K562 (cell line): Measurements from ENCODE around the gene TULP4. TPM values are rescaled to one million over a fixed set of nuclear protein-coding genes. Genes with fewer than 3 reads are reported as not detected.
A peak's percentile ranks its signal among the peaks of the same experiment; 100 is the strongest.

Source experiments
- ATAC-seq: fragments of 200-7000 bp; cut with Tn5 transposase; 3 replicates; pipeline ENCODE4 v1.9.1; 2020; ENCODE audit warnings: moderate library complexity
- BruUV-seq: library from RNA; stranded (reverse); fragments of 400-500 nt; replicated peaks from 2 replicates; lab custom pipeline; 2021; lab: Mats Ljungman, UMichigan
- CTCF ChIA-PET: fragments of 300-600 bp; formaldehyde crosslinking; extraction: SDS; loops from one replicate; lab custom pipeline; 2021; ENCODE audit warnings: low intra/inter-chr PET ratio; lab: Yijun Ruan, JAX
- POLR2A ChIA-PET: fragments of 300-600, 350-650 bp; sonication (Branson Sonifier 250); formaldehyde crosslinking; extraction: SDS; loops from one replicate; lab custom pipeline; 2021; ENCODE audit warnings: antibody characterized with exemption, inconsistent platforms; lab: Yijun Ruan, JAX
- DNase-seq, 4 experiments: peaks; one replicate each; pipeline versions ENCODE4 v3.0.0 to v3.0.0-alpha.2; 2011 to 2018; ENCODE audit warnings: low spot score in 3 of 4, mixed read lengths in 3 of 4; ENCODE audit errors: extremely low read depth in 1 of 4
- FAIRE-seq: peaks from 2 replicates; lab custom pipeline; 2011; peaks lifted over from hg19 to GRCh38; lab: Jason Lieb, UNC
- H2AFZ ChIP-seq: 2 replicates; pipeline ENCODE4 v1.6.0; 2011; ENCODE audit warnings: low read depth, low read length, control low read depth, inconsistent platforms
- H3K27ac ChIP-seq: fragments of 200-600 bp; 3 replicates; pipeline ENCODE4 v1.8.0; 2011; ENCODE audit warnings: low read depth, mild to moderate bottlenecking, control low read depth, inconsistent platforms, low read length, moderate library complexity, mixed read lengths; ENCODE audit errors: extremely low read depth
- H3K27me3 ChIP-seq, 2 experiments: fragments of 300-600 bp in 1 of 2; 2 replicates in 1 of 2; 3 replicates in 1 of 2; pipeline versions ENCODE4 v1.6.0 to v1.8.0; 2011; ENCODE audit warnings: inconsistent platforms in 2 of 2, low read length in 2 of 2, mild to moderate bottlenecking in 1 of 2, mixed read lengths in 1 of 2, moderate library complexity in 1 of 2; ENCODE audit not compliant: control insufficient read depth in 2 of 2, insufficient read depth in 2 of 2
- H3K36me3 ChIP-seq: fragments of 300-600 bp; 3 replicates; pipeline ENCODE4 v1.8.0; 2011; ENCODE audit warnings: mild to moderate bottlenecking, low read length, inconsistent platforms; ENCODE audit not compliant: control insufficient read depth, insufficient read depth
- H3K4me1 ChIP-seq, 2 experiments: fragments of 200-600 bp in 1 of 2; replicated peaks in 1 of 2; 2 replicates in 1 of 2; 3 replicates in 1 of 2; pipeline versions ENCODE4 v1.5.1 to v1.8.0; 2011; ENCODE audit warnings: inconsistent platforms in 2 of 2, low read length in 2 of 2, mild to moderate bottlenecking in 1 of 2, mixed read lengths in 1 of 2, moderate library complexity in 1 of 2; ENCODE audit not compliant: control insufficient read depth in 2 of 2, insufficient read depth in 2 of 2
- H3K4me2 ChIP-seq: 2 replicates; pipeline ENCODE4 v1.6.1; 2011; ENCODE audit warnings: low read length, control low read depth, inconsistent platforms, mixed read lengths; ENCODE audit not compliant: insufficient read depth
- H3K4me3 ChIP-seq: fragments of 200-600 bp; sonication (generic), shearing (Covaris generic); 2 replicates; pipeline ENCODE4 v1.5.1; 2016; ENCODE audit warnings: control low read depth, inconsistent platforms
- H3K79me2 ChIP-seq: fragments of 200-600 bp; 3 replicates; pipeline ENCODE4 v1.8.0; 2011; ENCODE audit warnings: low read length, inconsistent platforms; ENCODE audit not compliant: control insufficient read depth, insufficient read depth
- H3K9ac ChIP-seq, 2 experiments: 2 replicates each; pipeline versions ENCODE4 v1.6.0 to v1.6.1; 2011; ENCODE audit warnings: low read depth in 2 of 2, low read length in 2 of 2, control low read depth in 1 of 2, inconsistent platforms in 1 of 2, mild to moderate bottlenecking in 1 of 2, mixed read lengths in 1 of 2; ENCODE audit not compliant: insufficient read depth in 1 of 2
- H3K9me1 ChIP-seq: one replicate; pipeline ENCODE4 v1.6.0; 2011; ENCODE audit warnings: inconsistent platforms, mild to moderate bottlenecking, low read length, moderate library complexity; ENCODE audit not compliant: control insufficient read depth, insufficient read depth
- H3K9me3 ChIP-seq: replicated peaks from 2 replicates; pipeline ENCODE4 v1.5.1; 2011; ENCODE audit warnings: low read depth, low read length, inconsistent platforms; ENCODE audit not compliant: control insufficient read depth, insufficient read depth
- H4K20me1 ChIP-seq: replicated peaks from 2 replicates; pipeline ENCODE4 v1.6.1; 2011; ENCODE audit warnings: low read length, inconsistent platforms, mixed read lengths; ENCODE audit not compliant: control insufficient read depth, insufficient read depth
- GABPB1 ChIP-seq: sonication (generic); formaldehyde crosslinking; IDR thresholded peaks from 2 replicates; pipeline ENCODE4 v1.8.0; 2022; ENCODE audit warnings: mild to moderate bottlenecking, missing genetic modification reagents
- ZNF232 ChIP-seq: sonication (generic); formaldehyde crosslinking; IDR thresholded peaks from 2 replicates; pipeline ENCODE4 v1.8.0; 2022; ENCODE audit warnings: mild to moderate bottlenecking, missing genetic modification reagents
- ZNF436 ChIP-seq: fragments of 250-450, 450-650 bp; sonication (Bioruptor Pico); formaldehyde crosslinking; IDR thresholded peaks from 2 replicates; pipeline ENCODE4 v1.7.0; 2020; ENCODE audit warnings: mild to moderate bottlenecking
- ZNF696 ChIP-seq: fragments of 250-450 bp; sonication (Bioruptor Pico); conservative IDR thresholded peaks from 2 replicates; pipeline ENCODE4 v1.4.0; 2020; ENCODE audit warnings: mild to moderate bottlenecking, moderate library complexity
- WGBS: fragments of 100-300 bp; shearing (Covaris generic); methylation state at CpG from one replicate; pipeline ENCODE4 v1.1.6; 2016; ENCODE audit warnings: low coverage, mixed read lengths; ENCODE audit not compliant: insufficient coverage; ENCODE audit errors: missing lambda C conversion rate; 5-methylcytosine and 5-hydroxymethylcytosine counted together
- in situ Hi-C: fragments of 300-500 bp; cut with MboI; formaldehyde crosslinking; loops from 4 replicates; pipeline ENCODE4 v1.15.0; 2018; ENCODE audit warnings: inconsistent platforms, mixed read lengths
- intact Hi-C: fragments of 100-400 bp; cut with micrococcal nuclease; formaldehyde crosslinking; loops from 2 replicates; pipeline ENCODE4 v1.14.2; 2022
- polyA plus RNA-seq, 8 experiments: library from polyadenylated mRNA; depleted of rRNA in 4 of 8; stranded (reverse) in 5 of 8; unstranded in 3 of 8; fragments of >200 nt; fragmentation: Nextera tagmentation in 2 of 8; fragmentation: Illumina TruSeq in 1 of 8; extraction: Ambion mirVana in 2 of 8; extraction: Trizol in 1 of 8; gene quantifications; 2 replicates each; pipeline versions ENCODE4 v1.2.1 to v1.2.3, GENCODE V29; 2011 to 2014; ENCODE audit warnings: inconsistent platforms in 1 of 8, missing spikeins in 1 of 8
- total RNA-seq, 7 experiments: library from RNA; depleted of rRNA in 6 of 7; stranded (reverse); fragments of >200 nt in 6 of 7; fragmentation: Illumina TruSeq in 2 of 7; extraction: Trizol in 2 of 7; gene quantifications; 2 replicates each; pipeline versions ENCODE4 v1.2.1 to v1.2.3, GENCODE V29; 2011 to 2021; ENCODE audit warnings: low replicate concordance in 1 of 7

The TULP4 gene
- total and polyA plus RNA-seq, 9 of the 15 experiments (the other 6 are each of a cell fraction or from before 2014, with no cell fraction given) = 1.2 to 50.4 (median 11.0) TPM

- FAIRE-seq (no peak), DNase-seq (no peak), ATAC-seq (no peak; the same call in 1 of the 3 replicates)
- in situ Hi-C loops = no loop called here
- no peaks in the 10 kb centered on the region for H3K9me3 ChIP-seq
- intact Hi-C loops = no loop called here
- no peaks in the 10 kb centered on the region for H3K79me2 ChIP-seq
- BruUV-seq = no TSS peak
- peaks cover 13% of the 10 kb centered on the region; the same call in 2 of the 3 replicates for H3K36me3 ChIP-seq
- WGBS = 75% methylated on average over 5 of the region's 5 CpGs
- TF ChIP-seq ZNF436 (CRISPR knock-in tag) (no peak), ZNF696 (CRISPR knock-in tag) (no peak), GABPB1 (CRISPR knock-in tag) (0 out of 2 replicates have a peak, but pooled peaks have one; percentile 36), ZNF232 (no peak)
- no peak overlapping the region for H3K9ac ChIP-seq
- peaks cover 3 to 15% of the 10 kb centered on the region in 2 experiments; a peak in 4 of 5 replicates for H3K4me1 ChIP-seq
- POLR2A ChIA-PET = interaction anchor here (0.6 kb wide), 2 partner anchors 29 to 107 kb away, joined by 3 to 5 read pairs; no protein-coding TSS in a partner anchor
- no peak overlapping the region for H3K27ac ChIP-seq
- no peak overlapping the region for H2AFZ ChIP-seq
- H3K27me3 ChIP-seq = no peaks in the 10 kb centered on the region
- CTCF ChIA-PET = no interaction called here
- H4K20me1 ChIP-seq = no peaks in the 10 kb centered on the region
- peaks cover 3% of the 10 kb centered on the region for H3K9me1 ChIP-seq
- H3K4me3 ChIP-seq = no peak overlapping the region
- no peak overlapping the region for H3K4me2 ChIP-seq
Measured at GRCh38 chr6:158474961-158475343, 162.7 kb downstream of the TULP4 start.
